ENCODE data around the gene FAF2. TPM values are rescaled to one million over a fixed set of nuclear protein-coding genes. Genes with fewer than 3 reads are reported as not detected.

Gene FAF2
- total and polyA plus RNA-seq, 3 experiments from 2014 or later: 13.5 to 45.2 (median 45.1) TPM

DNA sequence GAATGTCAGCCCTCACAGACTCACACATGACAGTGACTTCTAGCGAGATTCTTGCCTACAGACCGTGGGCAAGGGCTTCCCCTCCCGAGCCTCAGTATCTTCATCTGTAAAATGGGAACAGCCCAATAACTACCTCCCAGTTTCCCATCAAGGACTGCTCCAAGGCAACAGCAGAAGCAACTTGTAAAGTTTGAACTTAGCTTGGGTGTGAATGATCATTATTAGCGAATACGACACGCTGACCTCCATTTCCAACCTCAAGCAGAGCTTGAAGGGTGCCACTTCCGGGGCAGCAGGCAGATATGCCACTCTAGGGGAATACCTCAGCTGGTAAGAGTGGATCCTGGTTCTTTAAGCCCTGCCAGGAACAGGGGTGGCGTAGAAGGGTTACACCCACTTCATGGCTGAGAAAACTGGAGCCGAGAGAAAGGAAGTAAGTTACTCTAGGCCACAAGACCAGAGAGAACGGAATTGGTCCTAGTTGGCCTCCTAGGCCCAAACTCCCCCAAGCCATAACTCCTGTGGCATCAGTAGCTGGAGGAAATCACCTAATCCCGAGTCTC lies 87.0 kb downstream of the FAF2 start:
- Histone ChIP-seq H3K36me3 (ENCODE audit: insufficient read depth, low read length) (peaks cover 12% of the 10 kb centered on the region), H3K4me3 (ENCODE audit: low read length) (peak overlapping the region; percentile 99), H3K9me3 (ENCODE audit: low read length) (no peaks in the 10 kb centered on the region), H3K27me3 (ENCODE audit: insufficient read depth, low read length, poor library complexity, severe bottlenecking) (no peaks in the 10 kb centered on the region), H3K4me1 (ENCODE audit: insufficient read depth, low read length) (peaks cover 76% of the 10 kb centered on the region), H3K27ac (ENCODE audit: low read depth, low read length) (peak overlapping the region; percentile 100)
- Mint-ChIP-seq H3K4me3 (peak overlapping the region; percentile 98 to 100 (median 99)), H3K4me1 (peaks cover 54 to 73% (median 62%) of the 10 kb centered on the region in 3 donors), H3K36me3 (peaks cover 4 to 54% (median 10%) of the 10 kb centered on the region in 3 donors), H3K9me3 (no peaks in the 10 kb centered on the region), H3K27me3 (peaks cover 0 to 11% of the 10 kb centered on the region in 2 donors), H3K27ac (peak overlapping the region; percentile 92 to 100 (median 98))
- peak; percentile 30 to 70 (median 50) for DNase-seq
- ChIA-PET CTCF (interaction anchor here (1.0 to 8.4 kb wide), 6 partner anchors 7 to 87 kb away, joined by 3 to 90 read pairs (median 4); partner anchors contain the start of gene FAF2), POLR2A (interaction anchor here (0.9 to 4.0 kb wide), 10 partner anchors 9 to 173 kb away, joined by 3 to 50 read pairs (median 4); partner anchors contain the start of genes CLTB, FAF2, HIGD2A and KIAA1191)

- peak overlapping the region; percentile 98 to 100 (median 99) for H3K4me3 Mint-ChIP-seq
- Histone ChIP-seq H3K27ac (ENCODE audit: low read depth, low read length) (peak overlapping the region; percentile 100), H3K27me3 (ENCODE audit: insufficient read depth, low read length, poor library complexity, severe bottlenecking) (no peaks in the 10 kb centered on the region), H3K4me3 (ENCODE audit: low read length) (peak overlapping the region; percentile 99), H3K36me3 (ENCODE audit: insufficient read depth, low read length) (peaks cover 12% of the 10 kb centered on the region), H3K4me1 (ENCODE audit: insufficient read depth, low read length) (peaks cover 76% of the 10 kb centered on the region), H3K9me3 (ENCODE audit: low read length) (no peaks in the 10 kb centered on the region)
- peak overlapping the region; percentile 92 to 100 (median 98) for H3K27ac Mint-ChIP-seq
- POLR2A ChIA-PET: interaction anchor here (0.5 to 4.0 kb wide), 11 partner anchors 9 to 174 kb away, joined by 3 to 50 read pairs (median 5); partner anchors contain the start of genes CLTB, FAF2, HIGD2A and KIAA1191
- DNase-seq: no peak
- H3K36me3 Mint-ChIP-seq: peaks cover 4 to 54% (median 10%) of the 10 kb centered on the region in 3 donors
- no peaks in the 10 kb centered on the region for H3K9me3 Mint-ChIP-seq
- peaks cover 59 to 75% (median 67%) of the 10 kb centered on the region in 3 donors for H3K4me1 Mint-ChIP-seq
- H3K27me3 Mint-ChIP-seq: peaks cover 0 to 11% of the 10 kb centered on the region in 2 donors
- CTCF ChIA-PET: interaction anchor here (1.0 to 8.4 kb wide), 7 partner anchors 7 to 87 kb away, joined by 3 to 90 read pairs (median 4); partner anchors contain the start of gene FAF2
These were observed 87.5 kb downstream of the FAF2 start for GRCh38 chr5:176535664-176536131.

DNA sequence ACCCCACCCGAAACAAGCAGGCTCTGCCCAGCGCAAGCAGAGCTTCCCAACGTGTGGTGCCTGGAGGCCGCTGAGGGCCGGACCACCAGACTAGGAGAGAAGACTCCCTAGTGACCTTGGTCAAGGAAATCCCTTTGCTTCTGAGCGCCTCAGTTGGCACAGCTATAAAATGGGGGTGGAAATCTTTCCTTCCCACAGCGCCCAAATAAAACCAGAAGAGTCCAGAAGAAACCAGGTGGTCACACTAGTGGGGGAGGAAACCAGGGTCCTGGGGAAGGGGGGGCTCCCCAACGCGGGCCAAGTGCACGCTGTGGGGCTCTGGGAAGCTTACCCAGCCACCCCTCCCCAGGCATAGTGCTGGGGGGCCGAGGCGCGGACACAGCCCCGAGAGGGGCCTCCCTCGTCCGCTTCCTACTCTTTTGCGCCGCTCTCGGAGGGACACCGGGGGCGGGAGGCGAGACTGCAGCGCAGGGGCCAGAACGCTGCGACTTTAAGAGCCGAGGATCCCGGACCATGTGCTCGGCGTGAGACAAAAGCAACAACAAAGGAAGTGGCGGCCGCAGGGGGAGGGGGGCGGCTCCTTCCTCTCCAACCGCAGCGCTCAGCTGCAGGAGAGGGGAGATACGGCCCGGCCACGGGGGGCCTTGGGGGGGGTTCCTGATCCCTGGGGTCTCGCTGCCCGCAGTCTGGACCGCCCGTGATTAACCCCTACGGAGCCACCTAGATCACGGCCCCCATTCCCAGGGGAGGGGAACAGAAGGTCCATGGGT lies 88.1 kb downstream of the FAF2 start:
- Mint-ChIP-seq H3K27me3 (peaks cover 0 to 9% of the 10 kb centered on the region in 2 donors), H3K27ac (peak overlapping the region; percentile 94 to 100 (median 98)), H3K9me3 (no peaks in the 10 kb centered on the region), H3K36me3 (peaks cover 4 to 50% (median 7%) of the 10 kb centered on the region in 3 donors), H3K4me3 (peak overlapping the region; percentile 98 to 100 (median 99)), H3K4me1 (peaks cover 62 to 76% (median 68%) of the 10 kb centered on the region in 3 donors)
- Histone ChIP-seq H3K27me3 (ENCODE audit: insufficient read depth, low read length, poor library complexity, severe bottlenecking) (no peaks in the 10 kb centered on the region), H3K4me3 (ENCODE audit: low read length) (peak overlapping the region; percentile 99), H3K9me3 (ENCODE audit: low read length) (no peaks in the 10 kb centered on the region), H3K36me3 (ENCODE audit: insufficient read depth, low read length) (peaks cover 8% of the 10 kb centered on the region), H3K4me1 (ENCODE audit: insufficient read depth, low read length) (peaks cover 76% of the 10 kb centered on the region), H3K27ac (ENCODE audit: low read depth, low read length) (peak overlapping the region; percentile 100)
- CTCF ChIA-PET: interaction anchor here (0.8 to 8.4 kb wide), 7 partner anchors 6 to 175 kb away, joined by 3 to 90 read pairs (median 4); partner anchors contain the start of genes FAF2 and KIAA1191
- POLR2A ChIA-PET: interaction anchor here (0.5 to 4.0 kb wide), 16 partner anchors 8 to 894 kb away, joined by 3 to 50 read pairs (median 5); partner anchors contain the start of genes ARL10, CDHR2, CLTB and FAF2
- peak; percentile 83 to 92 (median 84) for DNase-seq

GRCh38 chr5:176536902-176537553 lies 88.8 kb downstream of the FAF2 start, which contains the start of gene RNF44:
TSS of gene RNF44 (minus strand) at chr5:176537402. CDS start at chr5:176532472, 4,930 bp downstream.
- no peaks in the 10 kb centered on the region for H3K9me3 Mint-ChIP-seq
- Histone ChIP-seq H3K27ac (ENCODE audit: low read depth, low read length) (peak within 1 kb of the TSS; percentile 100), H3K9me3 (ENCODE audit: low read length) (no peaks in the 10 kb centered on the region), H3K27me3 (ENCODE audit: insufficient read depth, low read length, poor library complexity, severe bottlenecking) (no peaks in the 10 kb centered on the region), H3K4me1 (ENCODE audit: insufficient read depth, low read length) (peaks cover 76% of the 10 kb centered on the region), H3K4me3 (ENCODE audit: low read length) (peak within 1 kb of the TSS; percentile 99), H3K36me3 (ENCODE audit: insufficient read depth, low read length) (peaks cover under 1% of the 10 kb centered on the region)
- H3K27ac Mint-ChIP-seq: peak within 1 kb of the TSS; percentile 98 to 100 (median 99)
- ChIA-PET POLR2A (interaction anchor here (0.5 to 4.0 kb wide), 15 partner anchors 7 to 893 kb away, joined by 3 to 50 read pairs (median 4); partner anchors contain the start of genes ARL10, CDHR2, CLTB and FAF2), CTCF (interaction anchor here (0.8 to 5.1 kb wide), 11 partner anchors 7 to 175 kb away, joined by 3 to 33 read pairs (median 4); partner anchors contain the start of genes CLTB, FAF2 and KIAA1191)
- H3K27me3 Mint-ChIP-seq: peaks cover 0 to 9% of the 10 kb centered on the region in 2 donors
- H3K4me3 Mint-ChIP-seq: peak within 1 kb of the TSS; percentile 98 to 100 (median 99)
- DNase-seq: peak; percentile 98 to 100 (median 99)
- peaks cover 67 to 76% (median 71%) of the 10 kb centered on the region in 3 donors for H3K4me1 Mint-ChIP-seq
- peaks cover 4 to 43% (median 6%) of the 10 kb centered on the region in 3 donors for H3K36me3 Mint-ChIP-seq

DNA sequence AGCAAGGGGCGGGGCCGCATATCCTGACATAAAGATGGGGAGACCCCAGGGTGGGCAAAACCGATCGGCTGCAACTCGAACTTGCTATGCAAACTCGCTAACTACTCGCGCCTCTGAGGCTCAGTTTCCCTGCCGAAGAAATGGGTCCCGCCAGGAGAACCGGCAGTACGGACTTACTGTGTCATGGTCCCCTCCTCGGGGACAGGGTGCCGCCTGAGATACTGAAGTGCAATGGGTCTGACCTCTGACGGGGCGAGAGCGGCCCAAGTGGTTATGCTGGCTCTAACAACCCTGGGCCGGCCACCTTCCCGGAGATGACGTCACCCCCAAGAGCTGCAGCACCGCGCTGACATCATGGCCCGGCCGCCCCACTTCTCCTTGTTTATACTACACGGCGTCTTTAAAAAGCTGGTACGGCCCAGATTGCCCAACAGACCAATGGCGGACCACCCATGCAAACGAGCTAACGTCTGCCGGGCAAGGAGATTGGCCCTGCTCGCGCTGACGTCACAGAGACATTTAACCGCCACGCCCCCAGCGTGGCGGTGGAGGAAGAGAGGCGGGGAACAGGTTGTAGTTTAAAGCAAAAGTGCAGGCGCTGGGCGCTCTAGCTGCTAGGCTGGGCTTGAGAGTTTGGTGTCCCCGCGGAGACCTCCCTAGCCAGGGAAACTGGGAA lies 89.5 kb downstream of the FAF2 start:
- Histone ChIP-seq H3K27me3 (ENCODE audit: insufficient read depth, low read length, poor library complexity, severe bottlenecking) (no peaks in the 10 kb centered on the region), H3K27ac (ENCODE audit: low read depth, low read length) (peak overlapping the region; percentile 100), H3K4me1 (ENCODE audit: insufficient read depth, low read length) (peaks cover 76% of the 10 kb centered on the region), H3K4me3 (ENCODE audit: low read length) (peak overlapping the region; percentile 99), H3K36me3 (ENCODE audit: insufficient read depth, low read length) (no peaks in the 10 kb centered on the region), H3K9me3 (ENCODE audit: low read length) (no peaks in the 10 kb centered on the region)
- H3K4me3 Mint-ChIP-seq: peak overlapping the region; percentile 98 to 100 (median 99)
- ChIA-PET POLR2A (interaction anchor here (0.6 to 4.0 kb wide), 13 partner anchors 8 to 886 kb away, joined by 3 to 50 read pairs (median 4); partner anchors contain the start of genes ARL10, CDHR2, CLTB and FAF2), CTCF (interaction anchor here (0.9 to 5.1 kb wide), 11 partner anchors 8 to 176 kb away, joined by 3 to 33 read pairs (median 4); partner anchors contain the start of genes CLTB, FAF2 and KIAA1191)
- H3K9me3 Mint-ChIP-seq: no peaks in the 10 kb centered on the region
- H3K4me1 Mint-ChIP-seq: peaks cover 73 to 78% (median 77%) of the 10 kb centered on the region in 3 donors
- DNase-seq: peak; percentile 96 to 99 (median 97)
- peak overlapping the region; percentile 98 to 100 (median 99) for H3K27ac Mint-ChIP-seq
- peaks cover 0 to 9% of the 10 kb centered on the region in 2 donors for H3K27me3 Mint-ChIP-seq
- H3K36me3 Mint-ChIP-seq: peaks cover 4 to 46% (median 6%) of the 10 kb centered on the region in 3 donors

DNA sequence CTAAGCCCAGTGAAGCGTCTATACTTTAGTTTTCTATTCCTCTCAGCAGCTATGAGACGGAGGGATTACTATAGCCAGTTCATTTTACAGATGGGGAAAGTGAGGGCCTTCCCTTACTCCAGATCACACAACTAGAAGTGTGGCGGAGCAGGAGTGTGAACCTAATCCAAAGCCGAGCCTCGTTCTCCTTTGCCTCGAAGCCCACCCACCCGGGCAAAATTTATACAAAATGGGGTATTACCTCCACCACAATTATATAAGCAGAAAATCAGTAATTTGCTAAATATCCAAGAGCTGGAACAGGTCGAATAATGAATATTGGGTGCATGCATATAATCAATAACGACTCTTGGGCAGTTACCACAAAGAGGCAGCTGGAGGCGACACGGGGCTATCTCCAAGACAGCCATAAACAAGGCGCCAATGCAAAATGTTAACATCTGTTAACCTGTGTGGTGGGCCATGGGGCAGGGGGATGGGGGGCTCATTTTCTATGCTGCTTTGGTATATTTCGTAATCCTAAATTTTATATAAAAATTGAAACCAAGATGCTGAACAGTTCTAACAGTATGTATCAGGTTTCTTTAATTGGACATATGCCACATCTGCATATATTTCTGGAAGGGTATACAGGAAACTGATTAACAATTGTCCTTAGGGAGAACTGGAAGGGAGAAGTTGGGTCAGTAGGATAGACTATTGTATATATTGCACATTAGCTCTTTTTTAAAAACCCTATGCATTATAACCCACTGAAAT lies 90.2 kb downstream of the FAF2 start:
- Mint-ChIP-seq H3K27me3 (peaks cover 0 to 9% of the 10 kb centered on the region in 2 donors), H3K27ac (peak overlapping the region; percentile 98 to 100 (median 99)), H3K36me3 (peaks cover 4 to 38% (median 6%) of the 10 kb centered on the region in 3 donors), H3K9me3 (no peaks in the 10 kb centered on the region), H3K4me3 (peak overlapping the region; percentile 98 to 100 (median 99)), H3K4me1 (peaks cover 66 to 71% (median 71%) of the 10 kb centered on the region in 3 donors)
- Histone ChIP-seq H3K4me1 (ENCODE audit: insufficient read depth, low read length) (peaks cover 69% of the 10 kb centered on the region), H3K9me3 (ENCODE audit: low read length) (no peaks in the 10 kb centered on the region), H3K27ac (ENCODE audit: low read depth, low read length) (peak overlapping the region; percentile 64), H3K4me3 (ENCODE audit: low read length) (peak overlapping the region; percentile 60), H3K27me3 (ENCODE audit: insufficient read depth, low read length, poor library complexity, severe bottlenecking) (no peaks in the 10 kb centered on the region), H3K36me3 (ENCODE audit: insufficient read depth, low read length) (no peaks in the 10 kb centered on the region)
- ChIA-PET CTCF (interaction anchor here (0.9 to 5.1 kb wide), 11 partner anchors 9 to 177 kb away, joined by 4 to 33 read pairs (median 4); partner anchors contain the start of genes CLTB, FAF2 and KIAA1191), POLR2A (interaction anchor here (0.9 to 4.0 kb wide), 9 partner anchors 9 to 177 kb away, joined by 3 to 50 read pairs (median 8); partner anchors contain the start of genes CDHR2, CLTB, FAF2 and HIGD2A)
- no peak for DNase-seq
